Measurements from ENCODE around the gene RAB28.

Gene RAB28

DNA sequence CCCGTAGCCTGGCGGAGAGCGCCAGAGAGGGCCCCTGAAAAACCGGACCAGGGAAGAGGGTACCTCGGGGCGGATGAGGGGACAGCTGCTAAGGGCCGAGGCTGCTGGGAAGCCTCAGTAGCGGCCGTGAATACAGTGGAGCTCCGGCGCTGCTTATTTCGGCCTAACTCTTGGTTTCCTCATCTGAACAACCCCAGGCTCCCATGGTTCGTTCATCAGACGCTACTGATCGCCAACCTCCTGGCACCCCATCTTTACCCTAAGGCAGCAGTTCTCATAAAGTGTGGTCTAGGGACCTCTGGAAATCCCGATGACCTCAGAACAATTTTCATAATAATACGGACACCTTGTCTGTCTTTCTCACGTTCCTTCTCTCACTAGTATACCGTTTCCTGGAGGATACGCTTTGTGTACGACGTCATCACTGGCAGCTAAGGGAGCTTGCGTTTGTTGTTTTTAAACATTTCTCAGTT, 645 bp upstream of the RAB28 start:
- H3K4me3 ChIP-seq (replicated peaks; ENCODE audit: low read depth, low read length) = peak overlapping the region; percentile 78
- peak; percentile 24 for DNase-seq (ENCODE audit: extremely low read depth, low read depth)
- TF ChIP-seq, protein P1, sequence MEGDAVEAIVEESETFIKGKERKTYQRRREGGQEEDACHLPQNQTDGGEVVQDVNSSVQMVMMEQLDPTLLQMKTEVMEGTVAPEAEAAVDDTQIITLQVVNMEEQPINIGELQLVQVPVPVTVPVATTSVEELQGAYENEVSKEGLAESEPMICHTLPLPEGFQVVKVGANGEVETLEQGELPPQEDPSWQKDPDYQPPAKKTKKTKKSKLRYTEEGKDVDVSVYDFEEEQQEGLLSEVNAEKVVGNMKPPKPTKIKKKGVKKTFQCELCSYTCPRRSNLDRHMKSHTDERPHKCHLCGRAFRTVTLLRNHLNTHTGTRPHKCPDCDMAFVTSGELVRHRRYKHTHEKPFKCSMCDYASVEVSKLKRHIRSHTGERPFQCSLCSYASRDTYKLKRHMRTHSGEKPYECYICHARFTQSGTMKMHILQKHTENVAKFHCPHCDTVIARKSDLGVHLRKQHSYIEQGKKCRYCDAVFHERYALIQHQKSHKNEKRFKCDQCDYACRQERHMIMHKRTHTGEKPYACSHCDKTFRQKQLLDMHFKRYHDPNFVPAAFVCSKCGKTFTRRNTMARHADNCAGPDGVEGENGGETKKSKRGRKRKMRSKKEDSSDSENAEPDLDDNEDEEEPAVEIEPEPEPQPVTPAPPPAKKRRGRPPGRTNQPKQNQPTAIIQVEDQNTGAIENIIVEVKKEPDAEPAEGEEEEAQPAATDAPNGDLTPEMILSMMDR (IDR thresholded peaks at IDR 0.05; ENCODE audit: low read depth, low read length, missing control alignments) = no peak

DNA sequence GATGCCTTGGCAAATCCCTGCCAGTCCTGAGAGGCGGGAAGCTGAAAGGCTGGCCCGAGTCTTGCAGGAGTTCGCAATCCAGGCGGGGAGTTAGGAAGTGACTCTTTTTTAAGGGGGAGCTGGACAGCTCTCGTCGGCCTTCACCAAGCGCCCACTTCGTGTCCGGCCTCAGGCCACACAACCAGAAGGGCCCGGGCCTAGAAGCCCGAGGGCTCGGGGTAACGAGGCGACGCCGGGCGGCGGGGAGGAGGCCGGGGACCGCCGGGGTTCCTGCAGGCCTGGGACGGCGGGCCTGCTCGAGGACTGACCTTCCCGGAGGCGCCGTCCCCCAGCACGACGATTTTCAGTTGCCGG, 395 bp downstream of the RAB28 start:
- peak; percentile 26 for DNase-seq (ENCODE audit: extremely low read depth, low read depth)
- H3K4me3 ChIP-seq (replicated peaks; ENCODE audit: low read depth, low read length) = peak overlapping the region; percentile 78
- TF ChIP-seq, protein P1 (IDR thresholded peaks at IDR 0.05; ENCODE audit: low read depth, low read length, missing control alignments) = no peak

DNA sequence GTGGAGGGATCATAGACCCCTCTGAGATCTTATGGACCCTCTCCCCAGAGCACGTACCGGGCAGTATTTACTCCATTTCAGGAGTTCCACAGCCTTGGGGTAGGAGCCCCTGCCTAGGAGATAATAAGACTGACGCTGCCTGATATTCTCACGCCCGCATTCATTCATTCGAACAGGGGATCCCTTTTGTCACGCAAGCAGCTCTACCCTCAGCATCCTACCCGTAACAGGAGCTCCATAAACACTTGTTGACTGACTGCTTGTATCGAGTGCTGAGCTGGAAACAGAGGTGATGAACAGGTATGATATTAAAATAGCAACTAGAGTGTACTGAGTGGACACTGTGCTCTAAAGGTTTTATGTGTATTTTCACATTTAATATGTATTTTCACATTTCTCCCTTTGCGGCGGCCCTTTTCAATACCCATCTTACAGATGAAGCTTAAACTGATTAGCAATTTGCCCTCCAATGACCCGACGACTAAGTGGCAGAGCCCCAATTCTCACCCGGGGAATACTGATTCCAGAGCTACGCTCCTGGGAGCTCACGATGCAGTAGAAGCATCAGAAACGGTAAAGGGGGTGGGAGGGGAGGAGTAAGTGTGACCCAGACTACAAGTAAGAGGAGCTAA, 888 bp downstream of the RAB28 start:
- DNase-seq (ENCODE audit: extremely low read depth, low read depth) = no peak
- peak overlapping the region; percentile 78 for H3K4me3 ChIP-seq (replicated peaks; ENCODE audit: low read depth, low read length)
- TF ChIP-seq, protein P1 (IDR thresholded peaks at IDR 0.05; ENCODE audit: low read depth, low read length, missing control alignments) = no peak

DNA sequence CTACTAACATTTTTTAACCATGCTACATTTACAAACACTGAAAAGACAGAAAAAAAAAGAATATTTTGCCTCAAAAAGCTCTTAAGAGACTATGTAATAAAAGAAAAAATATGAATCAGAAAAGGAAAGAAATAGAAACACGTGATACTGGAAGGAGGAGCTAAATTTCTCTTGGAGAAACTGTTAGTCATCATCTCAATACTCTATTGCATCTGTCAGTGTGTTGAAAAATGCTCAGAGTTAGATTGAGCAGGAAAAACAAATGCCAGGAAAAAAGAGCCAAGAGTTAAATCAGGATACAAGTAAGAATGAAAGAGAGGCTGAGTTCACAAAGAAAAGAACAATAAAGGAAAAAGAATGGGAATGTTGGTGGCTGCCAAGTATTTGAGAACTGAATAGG, 2.6 kb downstream of the RAB28 start:
- TF ChIP-seq, protein P1 (IDR thresholded peaks at IDR 0.05; ENCODE audit: low read depth, low read length, missing control alignments) = no peak
- H3K4me3 ChIP-seq (replicated peaks; ENCODE audit: low read depth, low read length) = no peak overlapping the region
- no peak for DNase-seq (ENCODE audit: extremely low read depth, low read depth)

DNA sequence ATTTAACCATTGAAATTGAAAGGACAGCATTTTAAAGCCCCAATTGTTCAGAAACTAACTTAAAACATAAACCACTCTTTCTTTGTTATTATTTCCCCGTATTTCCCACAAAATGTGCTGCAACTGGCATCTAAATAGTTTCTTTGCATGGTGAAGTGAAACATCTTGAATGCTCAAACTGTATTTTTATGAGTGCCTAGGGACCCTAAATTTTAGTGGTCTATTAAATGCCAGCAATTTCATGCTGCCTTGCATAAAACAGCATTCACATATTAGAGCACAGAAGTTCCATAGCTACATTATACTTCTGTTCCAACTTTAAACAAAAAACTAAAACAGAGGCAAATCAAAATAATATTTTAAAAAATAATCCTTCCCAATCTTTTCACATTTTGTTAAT, 5.4 kb downstream of the RAB28 start:
- H3K4me3 ChIP-seq (replicated peaks; ENCODE audit: low read depth, low read length) = no peak overlapping the region
- TF ChIP-seq, protein P1 (IDR thresholded peaks at IDR 0.05; ENCODE audit: low read depth, low read length, missing control alignments) = no peak

DNA sequence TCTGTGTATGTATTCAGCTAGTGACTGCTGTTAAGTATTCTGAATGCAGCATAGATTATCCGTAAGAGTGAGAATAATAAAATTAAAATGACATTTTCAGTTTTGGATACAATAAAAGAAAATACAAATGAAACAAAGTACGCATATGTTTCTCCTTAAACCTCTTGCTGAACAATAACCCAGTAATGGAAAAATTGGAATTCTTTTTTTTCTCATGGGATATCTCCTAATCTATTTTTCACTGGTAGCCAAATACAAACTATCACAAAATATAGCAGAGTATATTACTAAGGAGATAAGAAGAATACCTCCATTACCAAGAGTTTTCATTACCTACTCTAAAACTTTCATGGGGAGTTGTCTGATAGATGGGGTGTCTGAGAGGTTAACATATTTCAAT, 6.0 kb downstream of the RAB28 start:
- DNase-seq (ENCODE audit: extremely low read depth, low read depth) = no peak
- TF ChIP-seq, protein P1 (IDR thresholded peaks at IDR 0.05; ENCODE audit: low read depth, low read length, missing control alignments) = no peak

More for the DNA sequence above, 5.4 kb downstream of the RAB28 start:
- no peak for DNase-seq (ENCODE audit: extremely low read depth, low read depth)

DNA sequence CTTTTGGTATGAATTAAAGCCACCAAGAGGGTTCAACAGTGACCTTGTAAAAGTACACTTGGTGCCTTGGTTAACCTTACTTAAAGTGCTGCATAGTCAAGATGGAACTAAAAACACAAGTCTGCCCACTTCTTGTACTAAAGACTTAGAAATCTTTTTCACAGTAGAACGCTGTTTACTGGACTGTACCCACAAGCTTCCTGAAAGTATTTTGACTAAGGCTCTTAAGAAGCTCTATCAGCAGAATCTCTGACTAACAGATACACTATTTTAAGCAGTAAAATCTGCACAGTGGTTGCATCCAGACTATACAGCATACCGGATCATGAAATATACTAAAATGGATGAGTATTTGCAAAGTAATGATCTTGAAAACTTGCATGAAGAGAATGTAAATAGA, 7.2 kb downstream of the RAB28 start:
- H3K4me3 ChIP-seq (replicated peaks; ENCODE audit: low read depth, low read length) = no peak overlapping the region
- TF ChIP-seq, protein P1 (IDR thresholded peaks at IDR 0.05; ENCODE audit: low read depth, low read length, missing control alignments) = no peak
- no peak for DNase-seq (ENCODE audit: extremely low read depth, low read depth)

More for the DNA sequence above, 6.0 kb downstream of the RAB28 start:
- H3K4me3 ChIP-seq (replicated peaks; ENCODE audit: low read depth, low read length) = no peak overlapping the region
